WTC11 (cell line): Measurements from ENCODE around the gene POC1A. TPM values are rescaled to one million over a fixed set of nuclear protein-coding genes. Genes with fewer than 3 reads are reported as not detected.

Experiments
- ATAC-seq: fragments of 200-7000 bp; cut with Tn5 transposase; 2 replicates; pipeline ENCODE4 v1.10.0; 2021; ENCODE audit warnings: mild to moderate bottlenecking, moderate library complexity
- CTCF ChIA-PET: fragments of 300-600 bp; sonication (Branson Sonifier 250); formaldehyde crosslinking; loops from one replicate; lab custom pipeline; 2021; ENCODE audit warnings: antibody characterized with exemption; lab: Charles Lee
- POLR2A ChIA-PET: fragments of 350-600 bp; sonication (Branson Sonifier 250); formaldehyde crosslinking; loops from one replicate; lab custom pipeline; 2021; ENCODE audit warnings: antibody characterized with exemption; lab: Charles Lee
- DNase-seq: peaks from one replicate; pipeline ENCODE4 v3.0.0; 2021; ENCODE audit warnings: low spot score
- H3K27ac Mint-ChIP-seq: 2 replicates; pipeline ENCODE4 v1.8.0; 2021; ENCODE audit warnings: mixed read lengths
- H3K27me3 Mint-ChIP-seq: 2 replicates; pipeline ENCODE4 v1.8.0; 2021; ENCODE audit warnings: low read depth, mild to moderate bottlenecking, moderate library complexity, mixed read lengths
- H3K36me3 Mint-ChIP-seq: 2 replicates; pipeline ENCODE4 v1.8.0; 2021; ENCODE audit warnings: mixed read lengths
- H3K4me1 Mint-ChIP-seq: 2 replicates; pipeline ENCODE4 v1.8.0; 2022; ENCODE audit warnings: mixed read lengths
- H3K4me3 Mint-ChIP-seq: 2 replicates; pipeline ENCODE4 v1.8.0; 2021; ENCODE audit warnings: mild to moderate bottlenecking, moderate library complexity, mixed read lengths
- H3K9me3 Mint-ChIP-seq: 2 replicates; pipeline ENCODE4 v1.8.0; 2021; ENCODE audit warnings: mixed read lengths
- ATF2 ChIP-seq: sonication (generic); formaldehyde crosslinking; IDR thresholded peaks from 2 replicates; pipeline ENCODE4 v1.8.1; 2022; ENCODE audit warnings: low read depth, missing genetic modification reagents, borderline replicate concordance
- E2F4 ChIP-seq: sonication (generic); formaldehyde crosslinking; IDR thresholded peaks from 2 replicates; pipeline ENCODE4 v1.8.1; 2022; ENCODE audit warnings: low read depth, mild to moderate bottlenecking, moderate library complexity, missing genetic modification reagents, borderline replicate concordance
- ETV6 ChIP-seq: sonication (generic); formaldehyde crosslinking; IDR thresholded peaks from 2 replicates; pipeline ENCODE4 v1.8.1; 2022; ENCODE audit warnings: mild to moderate bottlenecking, missing genetic modification reagents
- FOXP1 ChIP-seq: sonication (generic); formaldehyde crosslinking; IDR thresholded peaks from 2 replicates; pipeline ENCODE4 v1.8.0; 2022; ENCODE audit warnings: missing genetic modification reagents, mild to moderate bottlenecking, moderate library complexity, borderline replicate concordance
- MXD4 ChIP-seq: fragments of 250-450 bp; sonication (Bioruptor Pico); IDR thresholded peaks from 2 replicates; pipeline ENCODE4 v1.8.0; 2021; ENCODE audit warnings: mild to moderate bottlenecking, moderate library complexity, borderline replicate concordance
- MYBL2 ChIP-seq: sonication (generic); formaldehyde crosslinking; IDR thresholded peaks from 2 replicates; pipeline ENCODE4 v1.8.1; 2023; ENCODE audit warnings: mild to moderate bottlenecking, moderate library complexity, missing genetic modification reagents
- NFYB ChIP-seq: sonication (generic); formaldehyde crosslinking; conservative IDR thresholded peaks from 2 replicates; pipeline ENCODE4 v1.8.0; 2022; ENCODE audit warnings: low read depth, missing genetic modification reagents
- PRDM15 ChIP-seq: sonication (generic); formaldehyde crosslinking; IDR thresholded peaks from 2 replicates; pipeline ENCODE4 v1.8.0; 2022; ENCODE audit warnings: missing genetic modification reagents
- RORB ChIP-seq: fragments of 250-450 bp; sonication (Bioruptor Pico); IDR thresholded peaks from 2 replicates; pipeline ENCODE4 v1.9.0; 2021; ENCODE audit warnings: mild to moderate bottlenecking
- SMAD3 ChIP-seq: sonication (generic); formaldehyde crosslinking; IDR thresholded peaks from 2 replicates; pipeline ENCODE4 v1.8.0; 2022; ENCODE audit warnings: missing genetic modification reagents, mild to moderate bottlenecking, borderline replicate concordance
- SMAD4 ChIP-seq: sonication (generic); formaldehyde crosslinking; IDR thresholded peaks from 2 replicates; pipeline ENCODE4 v1.8.0; 2022; ENCODE audit warnings: mild to moderate bottlenecking, missing genetic modification reagents
- TP53 ChIP-seq: sonication (generic); formaldehyde crosslinking; IDR thresholded peaks from 2 replicates; pipeline ENCODE4 v1.8.1; 2023; ENCODE audit warnings: mild to moderate bottlenecking, missing genetic modification reagents
- ZBTB21 ChIP-seq: sonication (generic); formaldehyde crosslinking; IDR thresholded peaks from 2 replicates; pipeline ENCODE4 v1.8.1; 2023; ENCODE audit warnings: mild to moderate bottlenecking, missing genetic modification reagents, borderline replicate concordance
- ZNF263 ChIP-seq: sonication (generic); formaldehyde crosslinking; IDR thresholded peaks from 2 replicates; pipeline ENCODE4 v1.8.1; 2022; ENCODE audit warnings: low read depth, mild to moderate bottlenecking, moderate library complexity, missing genetic modification reagents
- total RNA-seq: library from RNA; stranded (reverse); gene quantifications from 3 replicates; pipeline ENCODE4 v1.2.3, GENCODE V29; 2021
- TF ChIP-seq, protein P1 (sequence below): sonication (generic); formaldehyde crosslinking; IDR thresholded peaks from 2 replicates; pipeline ENCODE4 v1.8.1; 2022; ENCODE audit warnings: missing genetic modification reagents, borderline replicate concordance
- TF ChIP-seq, protein P2 (sequence below): sonication (generic); formaldehyde crosslinking; IDR thresholded peaks from 2 replicates; pipeline ENCODE4 v1.8.0; 2023; ENCODE audit warnings: missing genetic modification reagents, mild to moderate bottlenecking, borderline replicate concordance

POC1A gene
- total RNA-seq, 1 experiment from 2014 or later, result 31.3 TPM

DNA sequence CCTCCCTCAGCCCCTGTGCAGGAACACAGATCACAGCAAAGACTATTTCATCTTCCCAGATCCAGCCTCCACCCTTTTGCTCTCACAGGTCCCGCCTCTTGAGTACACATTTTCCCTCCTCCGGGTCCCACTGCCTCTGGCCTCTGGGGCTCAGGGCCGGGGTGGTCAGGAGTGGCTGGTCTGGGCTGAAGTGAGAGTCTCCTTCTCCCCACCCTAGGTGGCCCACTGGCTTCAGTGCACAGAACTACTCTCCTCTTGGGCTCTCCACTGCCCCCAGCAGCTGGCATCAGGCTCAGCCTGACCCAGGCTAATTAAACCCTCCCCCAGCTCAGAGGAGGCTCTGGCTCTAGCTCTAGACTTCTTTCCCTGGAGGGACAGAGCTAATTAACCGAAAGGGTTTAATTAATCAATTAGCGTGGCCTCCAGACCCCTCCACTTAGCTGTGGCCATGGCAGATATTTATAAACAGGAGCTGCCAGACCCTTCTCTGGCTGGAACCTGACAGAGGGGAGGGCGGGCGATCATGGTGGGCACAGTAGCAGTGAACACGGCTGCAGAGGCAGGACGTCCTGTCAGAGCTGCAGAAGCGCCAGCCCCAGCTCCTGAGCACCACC is 113.0 kb downstream of the POC1A start:
- ATAC-seq, result peak; percentile 46
- peak; percentile 41 for DNase-seq
- no peak overlapping the region for H3K27ac Mint-ChIP-seq

GRCh38 chr3:52040600-52040999 is 113.6 kb downstream of the POC1A start:
- H3K4me1 Mint-ChIP-seq, result peaks cover 9% of the 10 kb centered on the region
- TF ChIP-seq PRDM15 (no peak), NFYB (CRISPR knock-in tag) (no peak), E2F4 (CRISPR knock-in tag) (no peak), RORB (CRISPR knock-in tag) (no peak), ATF2 (no peak), ETV6 (CRISPR knock-in tag) (no peak)
- TF ChIP-seq, protein P1, sequence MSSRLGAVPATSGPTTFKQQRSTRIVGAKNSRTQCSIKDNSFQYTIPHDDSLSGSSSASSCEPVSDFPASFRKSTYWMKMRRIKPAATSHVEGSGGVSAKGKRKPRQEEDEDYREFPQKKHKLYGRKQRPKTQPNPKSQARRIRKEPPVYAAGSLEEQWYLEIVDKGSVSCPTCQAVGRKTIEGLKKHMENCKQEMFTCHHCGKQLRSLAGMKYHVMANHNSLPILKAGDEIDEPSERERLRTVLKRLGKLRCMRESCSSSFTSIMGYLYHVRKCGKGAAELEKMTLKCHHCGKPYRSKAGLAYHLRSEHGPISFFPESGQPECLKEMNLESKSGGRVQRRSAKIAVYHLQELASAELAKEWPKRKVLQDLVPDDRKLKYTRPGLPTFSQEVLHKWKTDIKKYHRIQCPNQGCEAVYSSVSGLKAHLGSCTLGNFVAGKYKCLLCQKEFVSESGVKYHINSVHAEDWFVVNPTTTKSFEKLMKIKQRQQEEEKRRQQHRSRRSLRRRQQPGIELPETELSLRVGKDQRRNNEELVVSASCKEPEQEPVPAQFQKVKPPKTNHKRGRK (CRISPR knock-in tag), result no peak
- H3K27ac Mint-ChIP-seq, result no peak overlapping the region
- CTCF ChIA-PET, result interaction anchor here (0.8 to 8.0 kb wide), 13 partner anchors 8 to 344 kb away, joined by 3 to 115 read pairs (median 4); partner anchors contain the start of genes ABHD14B and DUSP7
- H3K9me3 Mint-ChIP-seq, result no peaks in the 10 kb centered on the region
- no peaks in the 10 kb centered on the region for H3K27me3 Mint-ChIP-seq
- DNase-seq, result no peak
- H3K4me3 Mint-ChIP-seq, result no peak overlapping the region
- POLR2A ChIA-PET, result no interaction called here
- ATAC-seq, result no peak
- H3K36me3 Mint-ChIP-seq, result no peaks in the 10 kb centered on the region

More for the DNA sequence above, 113.0 kb downstream of the POC1A start:
- TF ChIP-seq SMAD4 (CRISPR knock-in tag), result no peak
- TF ChIP-seq MXD4 (CRISPR knock-in tag), result no peak
- TF ChIP-seq FOXP1 (CRISPR knock-in tag), result no peak
- no peak for TF ChIP-seq SMAD3 (CRISPR knock-in tag)
- TF ChIP-seq, protein P2, sequence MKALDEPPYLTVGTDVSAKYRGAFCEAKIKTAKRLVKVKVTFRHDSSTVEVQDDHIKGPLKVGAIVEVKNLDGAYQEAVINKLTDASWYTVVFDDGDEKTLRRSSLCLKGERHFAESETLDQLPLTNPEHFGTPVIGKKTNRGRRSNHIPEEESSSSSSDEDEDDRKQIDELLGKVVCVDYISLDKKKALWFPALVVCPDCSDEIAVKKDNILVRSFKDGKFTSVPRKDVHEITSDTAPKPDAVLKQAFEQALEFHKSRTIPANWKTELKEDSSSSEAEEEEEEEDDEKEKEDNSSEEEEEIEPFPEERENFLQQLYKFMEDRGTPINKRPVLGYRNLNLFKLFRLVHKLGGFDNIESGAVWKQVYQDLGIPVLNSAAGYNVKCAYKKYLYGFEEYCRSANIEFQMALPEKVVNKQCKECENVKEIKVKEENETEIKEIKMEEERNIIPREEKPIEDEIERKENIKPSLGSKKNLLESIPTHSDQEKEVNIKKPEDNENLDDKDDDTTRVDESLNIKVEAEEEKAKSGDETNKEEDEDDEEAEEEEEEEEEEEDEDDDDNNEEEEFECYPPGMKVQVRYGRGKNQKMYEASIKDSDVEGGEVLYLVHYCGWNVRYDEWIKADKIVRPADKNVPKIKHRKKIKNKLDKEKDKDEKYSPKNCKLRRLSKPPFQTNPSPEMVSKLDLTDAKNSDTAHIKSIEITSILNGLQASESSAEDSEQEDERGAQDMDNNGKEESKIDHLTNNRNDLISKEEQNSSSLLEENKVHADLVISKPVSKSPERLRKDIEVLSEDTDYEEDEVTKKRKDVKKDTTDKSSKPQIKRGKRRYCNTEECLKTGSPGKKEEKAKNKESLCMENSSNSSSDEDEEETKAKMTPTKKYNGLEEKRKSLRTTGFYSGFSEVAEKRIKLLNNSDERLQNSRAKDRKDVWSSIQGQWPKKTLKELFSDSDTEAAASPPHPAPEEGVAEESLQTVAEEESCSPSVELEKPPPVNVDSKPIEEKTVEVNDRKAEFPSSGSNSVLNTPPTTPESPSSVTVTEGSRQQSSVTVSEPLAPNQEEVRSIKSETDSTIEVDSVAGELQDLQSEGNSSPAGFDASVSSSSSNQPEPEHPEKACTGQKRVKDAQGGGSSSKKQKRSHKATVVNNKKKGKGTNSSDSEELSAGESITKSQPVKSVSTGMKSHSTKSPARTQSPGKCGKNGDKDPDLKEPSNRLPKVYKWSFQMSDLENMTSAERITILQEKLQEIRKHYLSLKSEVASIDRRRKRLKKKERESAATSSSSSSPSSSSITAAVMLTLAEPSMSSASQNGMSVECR, result no peak
- no peak for TF ChIP-seq ZNF263 (CRISPR knock-in tag)
- no peak for TF ChIP-seq RORB (CRISPR knock-in tag)
- TF ChIP-seq ZBTB21, result no peak
- no peak for TF ChIP-seq TP53 (CRISPR knock-in tag)
- TF ChIP-seq ETV6 (CRISPR knock-in tag), result no peak
- TF ChIP-seq, protein P1 (CRISPR knock-in tag), result no peak
- TF ChIP-seq MYBL2 (CRISPR knock-in tag), result no peak
- ChIA-PET CTCF (interaction anchor here (0.8 to 8.0 kb wide), 15 partner anchors 8 to 344 kb away, joined by 3 to 115 read pairs (median 4); partner anchors contain the start of genes ABHD14B and DUSP7), POLR2A (no interaction called here)
- H3K4me1 Mint-ChIP-seq, result peaks cover 9% of the 10 kb centered on the region
- no peak overlapping the region for H3K4me3 Mint-ChIP-seq
- H3K9me3 Mint-ChIP-seq, result no peaks in the 10 kb centered on the region
- H3K27me3 Mint-ChIP-seq, result no peaks in the 10 kb centered on the region
- no peaks in the 10 kb centered on the region for H3K36me3 Mint-ChIP-seq
